Middle frontal gyrus (tissue), 1 donor: Measurements from ENCODE around the gene SNN.

Source experiments
- DNase-seq: peaks from one replicate; pipeline ENCODE4 v3.0.0-alpha.2; 2015; ENCODE audit warnings: low spot score; ENCODE audit errors: extremely low spot score

Gene SNN

GRCh38 chr16:11635113-11635652 is 33.1 kb upstream of the SNN start:
- no peak for DNase-seq

- DNase-seq: no peak
Measured at GRCh38 chr16:11635679-11636171, 32.5 kb upstream of the SNN start.

DNA sequence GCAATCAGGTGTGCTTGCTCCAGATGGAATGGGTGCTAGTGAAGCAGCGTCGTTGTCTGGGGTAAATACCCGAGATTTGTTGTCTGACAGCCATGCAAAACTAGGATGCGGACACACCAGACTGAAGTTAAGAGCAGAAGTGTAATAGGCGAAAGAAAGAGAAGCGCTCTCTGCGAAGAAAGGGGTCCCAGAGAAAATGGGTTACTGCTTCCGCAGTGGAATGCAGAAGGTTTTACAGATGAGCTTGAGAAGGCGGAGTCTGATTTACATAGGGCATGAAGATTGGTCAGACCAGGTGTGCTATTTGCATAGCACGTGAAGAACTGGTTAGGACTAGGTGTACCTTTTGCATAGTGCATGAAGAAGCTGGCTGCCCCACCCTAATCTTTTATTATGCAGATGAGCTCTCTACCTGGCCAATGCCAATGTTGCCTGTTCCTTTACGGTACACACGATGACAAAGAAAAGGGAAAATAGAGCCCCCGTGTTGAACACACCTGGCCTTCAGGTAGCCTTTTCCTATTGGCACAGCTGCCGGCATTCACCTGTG is 32.0 kb upstream of the SNN start:
- DNase-seq: no peak

DNA sequence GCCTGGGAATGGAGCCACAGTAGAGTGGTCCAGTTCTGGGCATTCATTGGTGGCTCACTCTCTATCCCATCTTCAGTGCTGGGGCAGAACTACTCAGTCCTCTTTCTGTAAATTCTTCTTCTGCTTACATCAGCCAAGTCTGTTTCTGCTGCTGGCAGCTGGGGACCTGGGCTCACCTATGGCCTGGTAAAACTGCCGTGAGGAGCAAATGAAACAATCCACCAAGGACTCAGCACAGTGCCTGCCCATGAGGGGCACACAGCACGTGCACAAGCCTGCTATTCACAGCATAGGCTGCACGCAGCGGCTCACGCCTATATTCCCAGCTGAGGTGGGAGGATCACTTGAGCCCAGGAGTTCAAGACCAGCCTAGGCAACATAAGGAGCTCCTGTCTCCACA is 30.9 kb upstream of the SNN start:
- no peak for DNase-seq

- no peak for DNase-seq
Measured at GRCh38 chr16:11638140-11638539, 30.1 kb upstream of the SNN start.

- DNase-seq: no peak
Measured at GRCh38 chr16:11639008-11639562, 29.2 kb upstream of the SNN start.

DNA sequence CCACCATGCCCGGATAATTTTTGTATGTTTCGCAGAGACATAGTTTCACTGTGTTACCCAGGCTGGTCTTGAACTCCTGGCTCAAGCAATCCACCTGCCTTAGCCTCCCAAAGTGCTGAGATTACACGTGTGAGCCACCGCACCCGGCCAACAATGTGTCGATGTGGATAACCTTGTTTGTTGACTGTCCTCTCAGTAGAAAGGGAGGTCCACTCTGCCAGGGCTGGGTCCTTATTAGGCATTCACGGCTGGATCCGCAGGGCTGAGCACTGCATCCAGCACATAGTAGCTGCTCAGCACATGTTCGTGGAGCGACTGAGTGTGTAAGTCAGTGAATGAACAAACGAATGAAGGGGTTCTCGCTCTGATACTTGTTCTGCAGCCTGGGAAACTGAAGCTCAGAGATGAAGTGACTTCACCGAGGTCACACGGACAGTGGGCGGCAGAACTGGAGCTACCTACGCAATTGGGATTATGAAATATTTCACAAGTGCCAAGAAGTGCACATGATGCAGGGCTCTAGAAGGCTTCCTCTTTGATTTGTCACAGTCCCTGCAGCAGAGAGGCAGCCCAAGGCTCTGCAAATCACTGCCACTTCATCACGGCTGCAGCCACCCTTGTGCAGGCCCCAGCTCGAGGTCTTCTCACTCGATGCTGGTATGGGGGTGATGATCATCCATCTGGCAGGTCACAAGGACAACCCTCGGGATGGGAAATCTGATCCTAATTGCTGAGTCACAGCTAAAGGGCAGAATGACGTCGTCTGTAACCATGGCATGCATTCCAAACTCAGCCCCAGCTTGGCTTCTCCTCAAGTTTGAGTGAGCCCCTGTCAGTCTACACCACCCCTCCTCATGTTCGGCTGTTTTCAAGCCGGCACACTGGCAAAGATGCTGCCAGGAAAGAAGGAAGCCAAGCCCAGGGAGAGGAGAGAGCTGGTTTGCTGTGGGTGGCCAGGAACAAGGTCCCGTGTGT is 28.0 kb upstream of the SNN start:
- DNase-seq: peak; percentile 56

GRCh38 chr16:11640987-11641817 is 27.1 kb upstream of the SNN start:
- DNase-seq: no peak

GRCh38 chr16:11642765-11643116 is 25.5 kb upstream of the SNN start:
- no peak for DNase-seq

GRCh38 chr16:11649276-11649675 is 19.0 kb upstream of the SNN start:
- DNase-seq: no peak

DNA sequence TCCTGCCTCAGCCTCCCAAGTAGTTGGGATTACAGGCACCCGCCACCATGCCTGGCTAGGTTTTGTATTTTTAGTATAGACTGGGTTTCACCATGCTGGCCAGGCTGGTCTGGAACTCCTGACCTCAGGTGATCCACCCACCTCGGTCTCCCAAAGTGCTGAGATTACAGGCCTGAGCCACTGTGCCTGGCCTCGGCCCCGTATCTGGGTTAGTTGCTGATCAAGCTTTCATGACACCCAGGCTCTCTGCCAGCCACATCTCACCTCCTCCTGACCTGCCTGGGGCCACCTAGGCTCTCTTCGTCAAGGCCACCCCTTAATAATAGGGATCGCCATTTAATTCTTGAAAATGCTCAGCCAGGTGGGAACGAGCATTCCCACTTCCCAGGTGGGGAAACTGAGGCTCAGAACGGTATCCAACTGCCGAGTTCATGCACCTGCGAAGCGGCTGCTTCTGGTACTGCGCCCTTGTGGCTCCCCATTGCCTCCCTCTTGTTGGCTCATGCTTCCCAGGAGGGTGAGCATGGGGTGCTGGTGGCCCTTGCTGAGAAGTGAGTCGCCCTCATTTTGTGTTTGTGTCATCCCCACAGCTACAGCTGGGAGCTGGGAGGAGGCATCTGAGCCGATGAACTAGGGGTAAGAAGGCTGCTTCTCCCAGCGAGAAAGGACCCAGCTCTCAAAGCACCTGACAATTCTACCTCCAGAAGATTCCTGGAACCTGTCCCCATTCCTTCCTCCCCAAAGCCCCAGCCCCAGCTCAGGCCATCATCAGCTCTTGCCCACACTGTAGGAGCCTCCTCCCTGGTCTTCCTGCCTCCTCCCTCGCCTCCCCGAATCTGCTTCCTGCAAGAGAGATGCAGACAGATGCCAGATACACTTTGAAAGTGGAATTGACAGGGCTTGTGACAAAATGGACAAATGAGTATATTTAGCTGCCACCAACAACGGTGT is 17.3 kb upstream of the SNN start:
- no peak for DNase-seq

DNA sequence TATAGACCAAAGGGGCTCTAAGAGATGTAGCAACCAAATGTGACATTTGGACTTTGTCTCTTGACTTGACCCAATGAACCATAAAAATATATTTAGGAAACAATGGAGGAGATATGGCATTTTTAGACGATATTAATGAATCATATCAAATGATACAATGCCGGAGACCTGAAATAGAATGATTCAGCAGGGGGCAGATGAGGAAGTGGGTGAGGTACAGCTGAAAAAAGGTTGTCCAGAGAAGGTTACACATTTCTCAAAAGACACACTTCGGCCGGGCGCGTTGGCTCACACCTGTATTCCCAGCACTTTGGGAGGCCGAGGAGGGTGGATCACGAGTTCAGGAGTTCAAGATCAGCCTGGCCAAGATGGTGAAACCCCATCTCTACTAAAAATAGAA is 16.5 kb upstream of the SNN start:
- DNase-seq: no peak

DNA sequence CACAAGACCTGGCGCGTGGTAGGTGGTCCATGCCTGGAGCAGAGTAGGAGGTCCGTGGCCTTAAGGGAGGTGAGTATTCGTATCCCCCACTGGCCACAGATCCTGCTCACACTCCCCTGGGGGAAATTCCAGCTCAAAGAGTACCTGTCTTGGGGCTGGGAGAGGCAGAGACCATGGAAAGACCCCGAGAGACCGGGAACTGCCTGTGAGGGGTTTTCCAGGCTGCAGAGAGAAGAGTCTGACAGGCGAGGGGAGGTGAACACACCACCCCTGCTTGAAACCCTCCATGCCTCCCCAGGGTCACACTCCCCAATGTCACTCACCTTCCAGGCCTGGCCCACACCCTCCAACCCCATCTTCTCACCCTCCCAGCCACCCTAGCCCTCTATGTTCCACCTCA is 12.6 kb upstream of the SNN start:
- no peak for DNase-seq

- DNase-seq: no peak
Measured at GRCh38 chr16:11657556-11657955, 10.7 kb upstream of the SNN start.

DNA sequence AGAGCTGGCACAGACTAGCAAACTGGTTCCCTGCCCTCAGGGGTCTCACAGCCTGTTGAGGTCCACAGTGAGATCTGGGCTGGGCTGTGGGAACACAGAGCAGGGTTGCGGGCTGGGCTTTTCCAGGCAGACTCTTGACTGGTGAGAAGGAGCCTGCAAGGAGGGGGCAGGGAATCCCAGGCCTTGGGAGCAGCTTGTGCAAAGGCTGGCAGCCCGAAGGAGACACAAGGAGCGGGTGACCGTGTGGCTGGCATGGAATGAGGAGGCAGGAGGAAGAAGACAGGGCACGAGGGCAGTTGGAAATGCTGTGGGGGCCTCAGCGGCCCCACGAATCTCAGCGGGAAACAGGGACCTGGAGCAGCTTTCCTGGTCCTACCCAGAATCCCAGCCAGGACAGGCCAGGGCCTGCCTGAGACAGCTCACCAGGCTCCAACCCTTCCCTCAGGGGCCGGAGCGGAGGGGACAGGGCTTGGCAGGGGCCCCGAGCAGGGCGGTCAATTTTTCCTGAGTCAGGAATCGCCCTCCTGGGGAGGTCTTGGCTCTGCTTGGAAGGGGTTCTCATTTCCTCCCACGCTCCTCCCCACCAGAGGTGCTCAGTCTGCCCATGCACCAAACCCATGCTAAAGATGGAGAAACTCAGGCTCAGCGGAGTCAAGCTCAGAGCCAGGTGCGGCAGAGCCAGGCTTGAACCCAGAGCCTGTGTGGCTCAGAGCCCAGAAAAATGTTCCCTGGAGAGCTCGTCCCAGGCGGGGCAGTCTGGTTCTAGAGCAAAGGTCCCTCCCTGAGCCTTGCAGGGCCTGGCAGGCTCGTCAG is 9.2 kb upstream of the SNN start:
- DNase-seq: no peak

DNA sequence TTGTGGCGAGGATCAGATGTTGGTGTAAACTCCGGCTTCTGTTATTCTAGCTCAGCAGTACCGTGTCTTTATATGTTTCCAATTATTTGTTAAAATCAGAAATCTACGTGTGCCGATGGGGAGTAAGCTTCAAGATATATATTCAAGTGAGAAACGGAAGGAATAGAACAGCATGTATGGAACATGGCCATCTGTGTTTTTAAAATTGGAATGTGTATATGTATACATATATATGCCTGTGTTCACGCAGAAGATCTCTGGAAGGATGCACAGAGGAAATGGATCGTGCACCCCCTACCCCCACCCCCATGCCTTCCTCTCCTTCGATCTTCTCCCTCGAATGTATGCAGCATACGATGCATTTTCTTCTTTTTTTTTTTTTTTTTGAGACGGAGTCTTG is 7.7 kb upstream of the SNN start:
- no peak for DNase-seq

GRCh38 chr16:11662582-11662981 is 5.7 kb upstream of the SNN start:
- DNase-seq: no peak

- no peak for DNase-seq
Measured at GRCh38 chr16:11665071-11665491, 3.2 kb upstream of the SNN start.
